ENCODE measurements around the gene HHAT.

DNA sequence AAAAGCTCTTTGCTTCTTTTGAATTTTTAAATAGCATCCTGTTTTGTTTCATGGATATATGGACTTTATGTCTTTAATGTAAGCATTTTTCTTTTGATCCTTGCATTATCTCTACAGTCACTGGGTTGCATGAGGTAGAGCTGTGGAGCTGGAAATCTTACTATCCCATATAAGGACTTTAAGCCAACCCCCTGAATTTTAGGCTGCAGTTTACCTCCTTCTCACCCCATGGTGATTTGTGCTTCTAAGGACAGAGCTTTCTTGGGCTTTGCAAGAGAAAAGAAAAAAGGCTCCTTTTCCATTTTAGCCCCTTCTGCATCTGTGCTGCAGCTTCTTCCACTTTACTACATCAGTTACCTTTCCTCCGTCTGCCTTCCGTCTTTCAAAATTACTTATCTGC is 373.8 kb downstream of the HHAT start:
- TF ChIP-seq ZNF274 (IDR thresholded peaks at IDR 0.05; ENCODE audit: low read depth, low read length) (no peak), YY1 (IDR thresholded peaks at IDR 0.05; ENCODE audit: insufficient read depth, insufficient read length) (no peak)
